Keratinocyte (primary cell): ENCODE results near the gene CREBL2. TPM values are rescaled to one million over a fixed set of nuclear protein-coding genes. Genes with fewer than 3 reads are reported as not detected.
A peak's percentile ranks its signal among the peaks of the same experiment; 100 is the strongest.

Source experiments
- DNase-seq: peaks from one replicate; pipeline ENCODE4 v3.0.0-alpha.2; 2011; ENCODE audit warnings: low read depth, missing footprints, low spot score
- FAIRE-seq: peaks from 2 replicates; lab custom pipeline; 2011; peaks lifted over from hg19 to GRCh38; lab: Jason Lieb, UNC
- H2AFZ ChIP-seq: 2 replicates; pipeline ENCODE4 v1.6.0; 2012; ENCODE audit warnings: low read length, control low read depth, inconsistent platforms; ENCODE audit not compliant: control insufficient read depth
- H3K27ac ChIP-seq: 2 replicates; pipeline ENCODE4 v1.5.1; 2011; ENCODE audit warnings: low read length; ENCODE audit not compliant: control insufficient read depth, insufficient read depth
- H3K27me3 ChIP-seq: 3 replicates; pipeline ENCODE4 v1.6.0; 2011; ENCODE audit warnings: low read length; ENCODE audit not compliant: control insufficient read depth, insufficient read depth; ENCODE audit errors: extremely low read depth
- H3K36me3 ChIP-seq, 2 experiments: 2 replicates in 1 of 2; 3 replicates in 1 of 2; pipeline ENCODE4 v1.5.1; 2011; ENCODE audit warnings: low read length in 2 of 2, mild to moderate bottlenecking in 1 of 2; ENCODE audit not compliant: control insufficient read depth in 2 of 2, insufficient read depth in 2 of 2; ENCODE audit errors: extremely low read depth in 1 of 2
- H3K4me1 ChIP-seq: 3 replicates; pipeline ENCODE4 v1.5.1; 2011; ENCODE audit warnings: low read length; ENCODE audit not compliant: control insufficient read depth, insufficient read depth; ENCODE audit errors: extremely low read depth
- H3K4me2 ChIP-seq: 3 replicates; pipeline ENCODE4 v1.6.0; 2011; ENCODE audit warnings: low read depth, low read length; ENCODE audit not compliant: control insufficient read depth, insufficient read depth; ENCODE audit errors: extremely low read depth
- H3K4me3 ChIP-seq, 3 experiments: fragments of 200-600 bp in 1 of 3; sonication (generic) in 1 of 3; 2 replicates in 2 of 3; 3 replicates in 1 of 3; pipeline ENCODE4 v1.5.1; 2011 to 2016; ENCODE audit warnings: low read length in 3 of 3, mild to moderate bottlenecking in 3 of 3, control low read depth in 2 of 3, inconsistent platforms in 1 of 3, low read depth in 1 of 3, mixed read lengths in 1 of 3, mixed run types in 1 of 3, moderate library complexity in 1 of 3; ENCODE audit not compliant: control insufficient read depth in 2 of 3, insufficient read depth in 2 of 3; ENCODE audit errors: extremely low read depth in 1 of 3
- H3K79me2 ChIP-seq: 2 replicates; pipeline ENCODE4 v1.6.0; 2012; ENCODE audit warnings: low read length; ENCODE audit not compliant: control insufficient read depth, insufficient read depth
- H3K9ac ChIP-seq: 3 replicates; pipeline ENCODE4 v1.6.0; 2011; ENCODE audit warnings: low read length; ENCODE audit not compliant: control insufficient read depth, insufficient read depth; ENCODE audit errors: extremely low read depth
- H3K9me1 ChIP-seq: 3 replicates; pipeline ENCODE4 v1.6.0; 2011; ENCODE audit warnings: low read length; ENCODE audit not compliant: control insufficient read depth, insufficient read depth; ENCODE audit errors: extremely low read depth
- H3K9me3 ChIP-seq: 2 replicates; pipeline ENCODE4 v1.5.1; 2012; ENCODE audit warnings: low read depth, low read length; ENCODE audit not compliant: control insufficient read depth
- H4K20me1 ChIP-seq: 3 replicates; pipeline ENCODE4 v1.6.0; 2011; ENCODE audit warnings: low read length; ENCODE audit not compliant: control insufficient read depth, insufficient read depth; ENCODE audit errors: extremely low read depth
- EZH2 ChIP-seq: IDR thresholded peaks from one replicate; pipeline ENCODE4 v1.6.1; 2012; ENCODE audit warnings: inconsistent platforms, mild to moderate bottlenecking, low read length, moderate library complexity
- dilution Hi-C: fragments of 300-500 bp; cut with MboI; formaldehyde crosslinking; loops from one replicate; pipeline ENCODE4 v1.7.0; 2020; ENCODE audit warnings: low sequenced_read_pairs; ENCODE audit not compliant: extremely low pct_ligation_motif_present
- polyA plus RNA-seq, 5 experiments: library from polyadenylated mRNA; depleted of rRNA in 3 of 5; stranded (reverse) in 3 of 5; stranded (forward) in 1 of 5; unstranded in 1 of 5; fragments of >200 nt; gene quantifications; 1 replicate in 1 of 5; 2 replicates in 3 of 5; 3 replicates in 1 of 5; pipeline versions ENCODE4 v1.2.1 to v1.2.3, GENCODE V29; 2011 to 2012; ENCODE audit warnings: missing spikeins in 2 of 5, low read depth in 1 of 5, low replicate concordance in 1 of 5
- TF ChIP-seq, protein P1 (sequence below), 3 experiments: IDR thresholded peaks in 1 of 3; conservative IDR thresholded peaks in 1 of 3; optimal IDR thresholded peaks in 1 of 3; 2 replicates in 2 of 3; 3 replicates in 1 of 3; pipeline versions ENCODE3 to v1.5.1; 2011; ENCODE audit warnings: low read length in 3 of 3, mild to moderate bottlenecking in 3 of 3, moderate library complexity in 2 of 3, control low read depth in 1 of 3, inconsistent platforms in 1 of 3; ENCODE audit not compliant: insufficient read depth in 2 of 3; ENCODE audit errors: extremely low read depth in 1 of 3

The CREBL2 gene
- polyA plus RNA-seq, 1 donor (not counting 4 experiments of a cell fraction or from before 2014, with no cell fraction given) = 15.8 TPM

GRCh38 chr12:12585115-12585863 lies 26.4 kb upstream of the CREBL2 start:
- Histone ChIP-seq H3K27me3 (no peaks in the 10 kb centered on the region), H3K36me3 (no peaks in the 10 kb centered on the region), H3K4me2 (no peak overlapping the region), H3K4me1 (peaks cover 23% of the 10 kb centered on the region), H4K20me1 (no peaks in the 10 kb centered on the region), H3K27ac (no peak overlapping the region), H3K9me3 (no peaks in the 10 kb centered on the region), H3K79me2 (no peaks in the 10 kb centered on the region), H3K4me3 (no peak overlapping the region), H3K9me1 (no peaks in the 10 kb centered on the region), H2AFZ (no peak overlapping the region), H3K9ac (no peak overlapping the region)
- no peak for FAIRE-seq
- dilution Hi-C loops = no loop called here
- no peak for DNase-seq
- no peak for TF ChIP-seq EZH2
- TF ChIP-seq, protein P1, sequence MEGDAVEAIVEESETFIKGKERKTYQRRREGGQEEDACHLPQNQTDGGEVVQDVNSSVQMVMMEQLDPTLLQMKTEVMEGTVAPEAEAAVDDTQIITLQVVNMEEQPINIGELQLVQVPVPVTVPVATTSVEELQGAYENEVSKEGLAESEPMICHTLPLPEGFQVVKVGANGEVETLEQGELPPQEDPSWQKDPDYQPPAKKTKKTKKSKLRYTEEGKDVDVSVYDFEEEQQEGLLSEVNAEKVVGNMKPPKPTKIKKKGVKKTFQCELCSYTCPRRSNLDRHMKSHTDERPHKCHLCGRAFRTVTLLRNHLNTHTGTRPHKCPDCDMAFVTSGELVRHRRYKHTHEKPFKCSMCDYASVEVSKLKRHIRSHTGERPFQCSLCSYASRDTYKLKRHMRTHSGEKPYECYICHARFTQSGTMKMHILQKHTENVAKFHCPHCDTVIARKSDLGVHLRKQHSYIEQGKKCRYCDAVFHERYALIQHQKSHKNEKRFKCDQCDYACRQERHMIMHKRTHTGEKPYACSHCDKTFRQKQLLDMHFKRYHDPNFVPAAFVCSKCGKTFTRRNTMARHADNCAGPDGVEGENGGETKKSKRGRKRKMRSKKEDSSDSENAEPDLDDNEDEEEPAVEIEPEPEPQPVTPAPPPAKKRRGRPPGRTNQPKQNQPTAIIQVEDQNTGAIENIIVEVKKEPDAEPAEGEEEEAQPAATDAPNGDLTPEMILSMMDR (optimal IDR thresholded peaks at IDR 0.05 in 1 of 3, IDR thresholded peaks at IDR 0.05 in 1 of 3, conservative IDR thresholded peaks at IDR 0.05 in 1 of 3; ENCODE audit: extremely low read depth in 1 of 3, insufficient read depth in 2 of 3, low read length in 3 of 3) = no peak

- no peaks in the 10 kb centered on the region for H3K9me3 ChIP-seq
- H3K27me3 ChIP-seq = no peaks in the 10 kb centered on the region
- H2AFZ ChIP-seq = no peak overlapping the region
- no peaks in the 10 kb centered on the region for H3K36me3 ChIP-seq
- no peaks in the 10 kb centered on the region for H4K20me1 ChIP-seq
- peaks cover 23% of the 10 kb centered on the region for H3K4me1 ChIP-seq
- peak; percentile 71 for FAIRE-seq
- no peaks in the 10 kb centered on the region for H3K9me1 ChIP-seq
- H3K9ac ChIP-seq = no peak overlapping the region
- H3K27ac ChIP-seq = no peak overlapping the region
- H3K79me2 ChIP-seq = no peaks in the 10 kb centered on the region
- H3K4me3 ChIP-seq = no peak overlapping the region
- TF ChIP-seq, protein P1 (optimal IDR thresholded peaks at IDR 0.05 in 1 of 3, IDR thresholded peaks at IDR 0.05 in 1 of 3, conservative IDR thresholded peaks at IDR 0.05 in 1 of 3; ENCODE audit: extremely low read depth in 1 of 3, insufficient read depth in 2 of 3, low read length in 3 of 3) = no peak
- TF ChIP-seq EZH2 = no peak
- dilution Hi-C loops = no loop called here
- H3K4me2 ChIP-seq = peak overlapping the region; percentile 19
- no peak for DNase-seq
These were observed 24.6 kb upstream of the CREBL2 start for GRCh38 chr12:12586879-12587675.
